Uterus (tissue), 2 donors: ENCODE data around the gene PLEKHB2.

ENCODE experiments used
- CTCF ChIP-seq, 4 experiments: fragments of 200-600 bp in 2 of 4; fragments of 450-650 bp in 2 of 4; sonication (generic) in 2 of 4; IDR thresholded peaks; one replicate each; pipeline ENCODE4 v1.5.1; 2016 to 2019; ENCODE audit warnings: antibody characterized with exemption in 4 of 4, mild to moderate bottlenecking in 2 of 4, moderate library complexity in 1 of 4
- POLR2A ChIP-seq, 2 donors: fragments of 450-650 bp; IDR thresholded peaks; one replicate each; pipeline ENCODE4 v1.6.1; 2016; ENCODE audit warnings: antibody characterized with exemption in 2 of 2, mild to moderate bottlenecking in 1 of 2, moderate library complexity in 1 of 2

- TF ChIP-seq CTCF (IDR thresholded peaks at IDR 0.05) (no peak), POLR2A (IDR thresholded peaks at IDR 0.05) (no peak)
These were observed 63.4 kb downstream of the PLEKHB2 start for GRCh38 chr2:131168538-131168937.
